Myocyte (in vitro differentiated cells): ENCODE measurements around the gene JOSD1. TPM values are rescaled to one million over a fixed set of nuclear protein-coding genes. Genes with fewer than 3 reads are reported as not detected.
A peak's percentile ranks its signal among the peaks of the same experiment; 100 is the strongest.

Experiments
- DNase-seq: peaks from one replicate; pipeline ENCODE4 v3.0.0-alpha.2; 2012; ENCODE audit warnings: low read depth
- polyA plus RNA-seq: library from polyadenylated mRNA; unstranded; fragments of >200 nt; gene quantifications from one replicate; pipeline ENCODE4 v1.2.1, GENCODE V29; 2012; ENCODE audit warnings: missing spikeins
- total RNA-seq: library from RNA; depleted of rRNA; stranded (reverse); fragments of >200 nt; gene quantifications from 2 replicates; pipeline ENCODE4 v1.2.3, GENCODE V29; 2014

The JOSD1 gene
- 59.2 and 59.4 TPM in 2 replicates for total RNA-seq
- 42.6 TPM for polyA plus RNA-seq

DNA sequence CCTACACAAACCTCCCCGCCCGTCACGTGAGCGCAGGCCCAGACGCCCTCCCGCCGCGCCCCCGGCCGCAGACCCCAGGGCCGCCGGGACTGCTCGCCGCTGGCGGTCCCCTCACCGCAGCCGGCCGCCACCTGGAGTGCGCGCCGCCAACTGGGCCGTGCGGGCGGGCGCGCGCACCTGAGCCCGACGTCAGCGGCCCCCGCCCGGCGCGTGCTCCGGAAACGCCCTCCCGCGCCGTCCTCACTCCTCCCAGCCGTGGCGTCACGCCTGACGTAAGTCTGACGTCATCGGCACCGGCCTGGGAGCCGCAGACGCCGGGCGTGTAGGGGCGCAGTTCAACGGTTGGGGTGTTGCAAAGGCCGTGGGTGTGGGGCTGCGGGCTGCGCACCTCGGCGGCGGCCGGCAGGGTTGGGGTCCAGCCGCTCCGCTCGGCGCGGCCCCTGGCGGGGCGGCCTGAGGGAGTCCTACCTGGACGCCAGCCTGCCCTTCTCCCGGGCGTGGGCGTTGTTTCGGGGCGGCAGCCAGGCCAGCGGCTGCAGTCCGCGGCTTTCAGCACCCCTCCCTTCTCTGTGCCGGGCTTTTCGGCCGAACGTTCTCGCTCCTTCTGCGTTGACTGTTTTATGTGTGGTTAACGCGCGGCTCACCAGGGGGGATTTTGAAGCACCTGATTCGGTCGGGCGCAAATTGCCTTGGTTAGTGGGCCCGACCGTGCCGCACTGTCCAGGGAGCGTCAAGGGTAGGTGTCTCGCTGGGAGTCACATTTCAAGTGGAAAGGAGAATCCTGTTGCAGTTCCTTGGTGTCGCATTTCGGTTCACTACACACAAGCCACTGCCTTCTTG lies at the start of gene JOSD1:
TSS of gene JOSD1 (minus strand) at position 155 of the 840 bp plus-strand sequence. CDS start 956 bp downstream, outside the sequence.
- DNase-seq, result peak; percentile 94

GRCh38 chr22:38750104-38750503 lies 49.4 kb upstream of the JOSD1 start:
- DNase-seq, result no peak

- no peak for DNase-seq
Measured at GRCh38 chr22:38748487-38749136, 47.9 kb upstream of the JOSD1 start.

- no peak for DNase-seq
Measured at GRCh38 chr22:38745676-38746460, 45.1 kb upstream of the JOSD1 start.

- DNase-seq, result peak; percentile 97
Measured at GRCh38 chr22:38744981-38745380, 44.2 kb upstream of the JOSD1 start.

- DNase-seq, result no peak
Measured at GRCh38 chr22:38742176-38742942, 41.6 kb upstream of the JOSD1 start.

- no peak for DNase-seq
Measured at GRCh38 chr22:38741576-38741975, 40.8 kb upstream of the JOSD1 start.

DNA sequence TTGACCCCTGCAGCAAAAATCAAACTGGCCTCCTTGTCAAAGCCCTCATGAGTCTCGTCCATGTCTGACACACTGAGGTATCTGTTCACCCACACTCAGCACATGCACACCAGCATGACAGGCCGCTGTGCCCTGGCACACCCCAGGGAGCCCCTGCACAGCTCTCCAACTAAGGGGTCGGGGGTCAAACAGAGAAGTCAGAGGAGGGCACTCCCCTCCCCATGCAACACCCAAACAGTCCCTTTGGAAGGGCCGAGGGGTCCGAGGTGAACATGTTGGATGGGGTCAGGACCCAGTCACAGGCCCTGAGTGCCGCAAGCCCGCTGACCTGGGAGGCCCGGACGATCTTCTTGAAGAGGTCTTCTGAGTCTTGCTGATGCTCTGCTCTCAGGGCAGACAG lies 40.4 kb upstream of the JOSD1 start:
- DNase-seq, result no peak

- DNase-seq, result no peak
Measured at GRCh38 chr22:38740754-38741153, 40.0 kb upstream of the JOSD1 start.

GRCh38 chr22:38740116-38740723 lies 39.5 kb upstream of the JOSD1 start:
- DNase-seq, result no peak

- DNase-seq, result no peak
Measured at GRCh38 chr22:38739300-38740055, 38.7 kb upstream of the JOSD1 start.

DNA sequence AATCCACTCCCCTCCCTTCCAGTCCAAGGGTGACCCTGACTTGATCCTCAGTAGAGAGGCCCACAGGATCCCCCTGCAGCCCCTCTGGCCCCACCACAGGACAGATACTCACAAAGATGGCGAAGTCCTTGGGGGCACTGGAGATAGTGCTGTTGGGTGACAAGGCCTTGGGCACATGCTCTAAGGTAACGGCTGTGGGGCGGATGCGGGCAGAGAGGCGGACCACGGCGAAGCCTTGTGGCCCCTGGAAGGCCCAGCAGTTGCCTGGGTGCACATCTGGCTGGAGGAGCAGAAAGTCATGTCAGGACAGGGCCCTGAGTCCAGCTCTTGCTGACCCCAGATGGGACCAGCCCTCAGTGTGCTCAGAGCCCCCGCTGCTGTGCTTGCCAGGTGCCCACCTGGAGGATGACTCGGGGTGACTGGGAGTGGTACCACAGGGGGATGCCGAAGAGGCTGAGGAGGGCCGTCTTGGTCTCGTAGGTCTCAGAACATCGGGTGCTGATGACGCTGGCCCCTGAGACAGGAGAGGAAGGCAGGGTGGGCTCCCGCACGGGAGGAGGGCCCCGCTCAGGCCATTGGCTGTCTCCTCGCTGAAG lies 37.8 kb upstream of the JOSD1 start:
- DNase-seq, result no peak

- DNase-seq, result no peak
Measured at GRCh38 chr22:38737302-38738060, 36.7 kb upstream of the JOSD1 start.

DNA sequence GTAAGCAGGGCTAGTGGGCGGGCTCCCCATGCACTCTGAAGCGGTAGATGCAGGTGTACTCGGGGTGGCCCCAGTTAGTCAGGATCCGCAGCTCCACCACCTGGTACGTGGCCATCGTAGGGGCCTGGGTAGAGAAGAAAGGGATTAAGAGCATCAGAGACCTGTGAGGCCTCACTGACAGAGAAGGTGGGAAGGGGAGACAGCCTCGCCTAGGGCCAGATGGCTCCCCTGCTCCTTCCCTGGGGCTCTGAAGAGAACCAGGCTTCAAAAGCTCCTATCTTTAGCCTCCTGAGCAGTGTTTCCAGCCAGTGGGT lies 35.5 kb upstream of the JOSD1 start:
- DNase-seq, result no peak

GRCh38 chr22:38735465-38736256 lies 34.9 kb upstream of the JOSD1 start:
- DNase-seq, result no peak

DNA sequence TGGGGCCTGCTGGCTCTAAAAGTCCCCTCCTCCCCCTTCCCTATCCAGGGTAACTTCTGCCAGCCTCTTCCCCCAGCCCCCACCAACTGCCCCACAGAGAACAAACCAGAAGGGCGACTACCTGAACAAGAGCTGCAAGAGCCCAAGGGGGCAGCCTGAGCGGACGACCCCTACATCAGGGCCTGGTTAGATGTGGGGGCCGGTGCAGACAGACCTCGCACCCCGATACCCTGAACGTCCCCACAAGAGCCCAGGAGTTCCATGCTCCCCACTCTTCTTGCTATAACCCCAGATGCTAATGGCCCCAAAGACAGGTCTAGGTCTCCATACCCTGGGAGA lies 34.4 kb upstream of the JOSD1 start:
- DNase-seq, result no peak

DNA sequence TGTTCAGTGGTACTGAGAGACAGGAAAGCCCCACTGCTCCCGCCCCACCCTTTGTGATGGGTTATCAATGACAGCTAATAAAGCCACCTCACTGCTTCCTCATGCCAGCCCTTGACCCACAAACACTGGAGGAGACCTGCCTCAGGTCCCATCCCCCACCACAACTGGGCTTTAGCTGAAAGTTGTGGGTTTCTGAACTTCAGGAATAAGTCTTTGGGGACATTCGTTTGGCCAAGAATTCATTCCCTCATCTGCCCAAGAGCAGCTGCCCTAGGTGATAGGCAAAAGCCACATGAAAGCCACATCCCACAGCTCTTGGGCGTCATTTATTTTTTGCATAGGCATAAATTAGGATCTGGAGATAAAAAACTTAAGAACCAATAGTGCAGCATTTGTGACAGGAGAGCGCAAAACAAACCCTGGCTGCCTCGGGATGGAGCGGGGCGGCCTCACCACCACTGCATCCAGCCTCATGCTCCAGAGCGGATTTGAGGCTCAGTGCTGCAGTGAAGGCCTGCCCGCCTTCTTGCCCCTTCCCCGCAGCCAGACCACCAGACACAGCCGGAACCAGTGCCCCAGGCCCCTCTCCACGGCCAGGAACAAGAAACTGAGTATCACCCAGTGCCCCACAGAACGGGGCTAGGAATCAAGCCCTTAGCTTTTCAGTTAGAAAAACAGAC lies 33.8 kb upstream of the JOSD1 start:
- peak; percentile 82 for DNase-seq
